Testis (tissue), 3 donors: Measurements from ENCODE around the gene TRIO. TPM values are rescaled to one million over a fixed set of nuclear protein-coding genes. Genes with fewer than 3 reads are reported as not detected.

Experiments used
- DNase-seq: peaks from one replicate; pipeline ENCODE4 v3.0.0-alpha.2; 2019
- H3K27ac ChIP-seq, 2 donors: fragments of 200-600 bp; sonication (generic); one replicate each; pipeline ENCODE4 v1.5.1; 2019
- H3K27me3 ChIP-seq: fragments of 200-600 bp; sonication (generic); one replicate; pipeline ENCODE4 v1.5.1; 2019
- H3K36me3 ChIP-seq: fragments of 200-600 bp; sonication (generic); one replicate; pipeline ENCODE4 v1.5.1; 2017; ENCODE audit warnings: low read depth; ENCODE audit errors: missing control alignments
- H3K4me1 ChIP-seq: fragments of 200-600 bp; sonication (generic); one replicate; pipeline ENCODE4 v1.5.1; 2019
- H3K4me3 ChIP-seq, 2 donors: fragments of 200-600 bp; sonication (generic); one replicate each; pipeline ENCODE4 v1.5.1; 2017 to 2019
- H3K9me3 ChIP-seq: fragments of 200-600 bp; sonication (generic); one replicate; pipeline ENCODE4 v1.5.1; 2017
- CTCF ChIP-seq, 3 experiments: fragments of 450-650 bp in 2 of 3; fragments of 200-600 bp in 1 of 3; sonication (generic) in 1 of 3; IDR thresholded peaks; one replicate each; pipeline ENCODE4 v1.5.1; 2016 to 2019; ENCODE audit warnings: antibody characterized with exemption in 3 of 3, mild to moderate bottlenecking in 2 of 3, moderate library complexity in 1 of 3
- POLR2A ChIP-seq: fragments of 450-650 bp; IDR thresholded peaks from one replicate; pipeline ENCODE4 v1.6.1; 2017; ENCODE audit warnings: antibody characterized with exemption, mild to moderate bottlenecking, moderate library complexity
- WGBS, 2 donors: methylation state at CpG; one replicate each; pipeline ENCODE4 v1.1.5; 2018; 5-methylcytosine and 5-hydroxymethylcytosine counted together
- intact Hi-C: fragments of 100-400 bp; cut with DNase I; formaldehyde crosslinking; loops from one replicate; pipeline ENCODE4 v1.15.1; 2023; ENCODE audit warnings: low total_unique reads
- polyA plus RNA-seq: library from polyadenylated mRNA; stranded (reverse); fragments of 350-450 nt; fragmentation: Illumina TruSeq; extraction: RNeasy Lipid Tissue Mini Kit (QIAGEN cat#74804); gene quantifications from one replicate; pipeline ENCODE4 v1.2.3, GENCODE V29; 2014; ENCODE audit warnings: low read depth, low replicate concordance; ENCODE audit not compliant: insufficient read depth
- total RNA-seq, 2 donors: library from RNA; depleted of rRNA; stranded (reverse); fragments of >200 nt; gene quantifications; one replicate each; pipeline ENCODE4 v1.2.3, GENCODE V29; 2016

Gene TRIO
- total and polyA plus RNA-seq, 3 donors from 2014 or later: 47.2 to 295 (median 249) TPM

GRCh38 chr5:14379739-14380497 lies 236.8 kb downstream of the TRIO start:
- no peak overlapping the region for H3K4me3 ChIP-seq
- H3K27ac ChIP-seq: no peak overlapping the region
- intact Hi-C loops: no loop called here
- H3K36me3 ChIP-seq: no peaks in the 10 kb centered on the region
- TF ChIP-seq CTCF (IDR thresholded peaks at IDR 0.05): no peak
- TF ChIP-seq POLR2A: no peak
- 83 to 90% methylated on average over 34 of the region's 35 CpGs for WGBS, 2 donors
- H3K4me1 ChIP-seq: peaks cover under 1% of the 10 kb centered on the region
- no peaks in the 10 kb centered on the region for H3K9me3 ChIP-seq
- no peak for DNase-seq
- no peaks in the 10 kb centered on the region for H3K27me3 ChIP-seq

GRCh38 chr5:14380712-14381111 lies 237.6 kb downstream of the TRIO start:
- intact Hi-C loops: no loop called here
- peaks cover 5% of the 10 kb centered on the region for H3K4me1 ChIP-seq
- H3K27me3 ChIP-seq: no peaks in the 10 kb centered on the region
- no peak overlapping the region for H3K4me3 ChIP-seq
- no peak for TF ChIP-seq CTCF (IDR thresholded peaks at IDR 0.05)
- TF ChIP-seq POLR2A: no peak
- no peaks in the 10 kb centered on the region for H3K9me3 ChIP-seq
- H3K36me3 ChIP-seq: no peaks in the 10 kb centered on the region
- no peak overlapping the region for H3K27ac ChIP-seq
- DNase-seq: no peak
- WGBS, 2 donors: 76 to 89% methylated on average over 4 of the region's 4 CpGs

DNA sequence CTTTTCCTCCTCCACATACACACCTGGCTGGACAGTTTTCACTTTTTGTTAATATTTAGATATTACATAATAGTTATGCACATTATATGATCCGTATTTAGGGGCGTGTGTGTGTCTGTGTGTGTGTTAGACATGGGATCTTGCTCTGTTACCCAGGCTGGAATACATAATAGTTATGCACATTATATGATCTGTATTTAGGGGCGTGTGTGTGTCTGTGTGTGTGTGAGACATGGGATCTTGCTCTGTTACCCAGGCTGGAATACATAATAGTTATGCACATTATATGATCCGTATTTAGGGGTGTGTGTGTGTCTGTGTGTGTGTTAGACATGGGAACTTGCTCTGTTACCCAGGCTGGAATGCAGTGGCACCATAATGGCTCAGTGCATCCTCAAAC lies 239.5 kb downstream of the TRIO start:
- Histone ChIP-seq H3K9me3 (no peaks in the 10 kb centered on the region), H3K4me3 (no peak overlapping the region), H3K27ac (no peak overlapping the region), H3K27me3 (no peaks in the 10 kb centered on the region), H3K36me3 (no peaks in the 10 kb centered on the region), H3K4me1 (peaks cover 5% of the 10 kb centered on the region)
- DNase-seq: no peak
- TF ChIP-seq POLR2A (no peak), CTCF (IDR thresholded peaks at IDR 0.05) (no peak)
- intact Hi-C loops: no loop called here
- WGBS, 2 donors: 93 to 100% methylated on average over 4 of the region's 4 CpGs

DNA sequence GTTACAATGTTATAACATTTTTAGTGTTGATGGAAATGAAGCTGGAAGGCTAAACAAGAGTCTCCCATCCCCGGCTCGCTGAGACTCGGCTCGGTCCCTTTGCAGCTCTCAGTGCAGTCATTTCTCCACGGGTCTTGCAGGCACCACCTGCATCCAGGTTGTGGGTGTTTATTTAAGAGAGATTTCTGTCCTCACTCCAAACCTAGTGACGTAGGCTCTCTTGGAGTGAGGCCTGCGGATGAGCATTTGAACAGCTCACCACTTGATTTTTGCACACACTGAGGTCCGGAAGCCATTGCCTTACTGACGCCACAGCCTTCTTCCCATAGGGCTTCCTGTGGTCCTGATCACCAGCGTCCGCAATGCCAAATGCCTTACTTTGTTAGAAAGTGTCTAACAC lies 240.8 kb downstream of the TRIO start:
- peaks cover 5% of the 10 kb centered on the region for H3K4me1 ChIP-seq
- 81 to 82% methylated on average over 11 of the region's 11 CpGs for WGBS, 2 donors
- no peaks in the 10 kb centered on the region for H3K27me3 ChIP-seq
- H3K9me3 ChIP-seq: no peaks in the 10 kb centered on the region
- TF ChIP-seq POLR2A: no peak
- TF ChIP-seq CTCF (IDR thresholded peaks at IDR 0.05): no peak
- H3K4me3 ChIP-seq: no peak overlapping the region
- DNase-seq: no peak
- intact Hi-C loops: no loop called here
- no peaks in the 10 kb centered on the region for H3K36me3 ChIP-seq
- peak overlapping the region in 1 of 2 donors; percentile 26 for H3K27ac ChIP-seq

DNA sequence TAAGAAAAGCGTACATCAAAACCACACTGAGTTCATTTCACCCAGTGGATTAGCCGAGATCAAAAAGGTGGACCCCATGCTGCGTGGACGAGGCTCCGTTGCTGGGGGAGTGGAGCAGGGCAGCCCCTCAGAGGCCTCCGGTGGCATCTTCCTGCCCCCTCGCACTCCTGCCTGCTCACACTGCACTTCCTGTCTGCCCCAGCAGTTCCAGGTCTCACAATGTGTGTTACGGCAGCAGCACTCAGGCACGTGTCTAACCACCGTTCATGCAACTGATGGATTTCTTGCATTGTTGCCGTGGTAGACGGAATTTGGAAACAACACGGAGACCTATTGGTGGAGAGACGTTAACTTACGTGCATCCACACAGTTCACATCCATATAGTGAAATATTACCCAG lies 241.9 kb downstream of the TRIO start:
- Histone ChIP-seq H3K4me1 (peaks cover 5% of the 10 kb centered on the region), H3K4me3 (no peak overlapping the region), H3K9me3 (no peaks in the 10 kb centered on the region), H3K27ac (peak overlapping the region in 1 of 2 donors; percentile 59), H3K27me3 (no peaks in the 10 kb centered on the region), H3K36me3 (no peaks in the 10 kb centered on the region)
- DNase-seq: no peak
- intact Hi-C loops: no loop called here
- WGBS, 2 donors: 90 to 93% methylated on average over 15 of the region's 15 CpGs
- TF ChIP-seq POLR2A (no peak), CTCF (IDR thresholded peaks at IDR 0.05) (no peak)
